ENCODE measurements around the gene MEIS3. TPM values are rescaled to one million over a fixed set of nuclear protein-coding genes. Genes with fewer than 3 reads are reported as not detected.

Gene MEIS3
- total RNA-seq, 2 experiments from 2014 or later, result 0.47 TPM; not detected in 1

GRCh38 chr19:47408156-47408938, 11.0 kb downstream of the MEIS3 start:
- ChIA-PET POLR2A (no interaction called here), CTCF (no interaction called here)
- ATAC-seq (ENCODE audit: poor library complexity), result no peak
- intact Hi-C loops (cut with DNase I, micrococcal nuclease), result no loop called here
- TF ChIP-seq CTCF (IDR thresholded peaks at IDR 0.05), result no peak
- Histone ChIP-seq H3K27me3 (ENCODE audit: control insufficient read depth in 1 of 2, insufficient read depth in 2 of 2, low read length in 2 of 2) (peaks cover 21 to 33% of the 10 kb centered on the region in 2 experiments), H3K36me3 (ENCODE audit: insufficient read depth, low read length) (no peaks in the 10 kb centered on the region), H3K9me3 (ENCODE audit: control insufficient read depth in 1 of 2, insufficient read depth in 1 of 2, low read length in 2 of 2) (peaks cover 0 to 15% of the 10 kb centered on the region in 2 experiments), H3K4me3 (ENCODE audit: low read length) (no peak overlapping the region), H3K27ac (ENCODE audit: low read depth in 1 of 2, low read length in 2 of 2) (no peak overlapping the region), H3K4me1 (ENCODE audit: insufficient read depth, low read length) (no peaks in the 10 kb centered on the region)
- H3K4me3 Mint-ChIP-seq, result no peak overlapping the region
- H3K9me3 Mint-ChIP-seq, result no peaks in the 10 kb centered on the region
- no peak overlapping the region for H3K27ac Mint-ChIP-seq
- peaks cover 60% of the 10 kb centered on the region for H3K27me3 Mint-ChIP-seq
- H3K36me3 Mint-ChIP-seq (ENCODE audit: low read depth), result no peaks in the 10 kb centered on the region
- DNase-seq, result no peak
- H3K4me1 Mint-ChIP-seq (ENCODE audit: low read depth), result no peaks in the 10 kb centered on the region

- no peak overlapping the region for H3K4me3 ChIP-seq (ENCODE audit: low read length)
- peaks cover 21 to 34% of the 10 kb centered on the region in 2 experiments for H3K27me3 ChIP-seq (ENCODE audit: control insufficient read depth in 1 of 2, insufficient read depth in 2 of 2, low read length in 2 of 2)
- no peaks in the 10 kb centered on the region for H3K4me1 Mint-ChIP-seq (ENCODE audit: low read depth)
- no peaks in the 10 kb centered on the region for H3K4me1 ChIP-seq (ENCODE audit: insufficient read depth, low read length)
- no peaks in the 10 kb centered on the region for H3K9me3 Mint-ChIP-seq
- H3K4me3 Mint-ChIP-seq, result no peak overlapping the region
- CTCF ChIA-PET, result no interaction called here
- H3K36me3 Mint-ChIP-seq (ENCODE audit: low read depth), result no peaks in the 10 kb centered on the region
- no peak for TF ChIP-seq CTCF (IDR thresholded peaks at IDR 0.05)
- DNase-seq (no peak), ATAC-seq (ENCODE audit: poor library complexity) (no peak)
- POLR2A ChIA-PET, result no interaction called here
- intact Hi-C loops (cut with DNase I, micrococcal nuclease), result no loop called here
- peaks cover 0 to 18% of the 10 kb centered on the region in 2 experiments for H3K9me3 ChIP-seq (ENCODE audit: control insufficient read depth in 1 of 2, insufficient read depth in 1 of 2, low read length in 2 of 2)
- H3K27ac ChIP-seq (ENCODE audit: low read depth in 1 of 2, low read length in 2 of 2), result no peak overlapping the region
- peaks cover 57% of the 10 kb centered on the region for H3K27me3 Mint-ChIP-seq
- H3K36me3 ChIP-seq (ENCODE audit: insufficient read depth, low read length), result no peaks in the 10 kb centered on the region
- no peak overlapping the region for H3K27ac Mint-ChIP-seq
These were observed 11.9 kb downstream of the MEIS3 start for GRCh38 chr19:47407417-47407774.

GRCh38 chr19:47406711-47407416, 12.5 kb downstream of the MEIS3 start:
- peaks cover 0 to 18% of the 10 kb centered on the region in 2 experiments for H3K9me3 ChIP-seq (ENCODE audit: control insufficient read depth in 1 of 2, insufficient read depth in 1 of 2, low read length in 2 of 2)
- CTCF ChIA-PET, result no interaction called here
- TF ChIP-seq CTCF (IDR thresholded peaks at IDR 0.05), result no peak
- no peaks in the 10 kb centered on the region for H3K4me1 ChIP-seq (ENCODE audit: insufficient read depth, low read length)
- peaks cover 57% of the 10 kb centered on the region for H3K27me3 Mint-ChIP-seq
- no peaks in the 10 kb centered on the region for H3K9me3 Mint-ChIP-seq
- no peaks in the 10 kb centered on the region for H3K4me1 Mint-ChIP-seq (ENCODE audit: low read depth)
- no peak overlapping the region for H3K4me3 Mint-ChIP-seq
- H3K4me3 ChIP-seq (ENCODE audit: low read length), result no peak overlapping the region
- POLR2A ChIA-PET, result no interaction called here
- H3K36me3 Mint-ChIP-seq (ENCODE audit: low read depth), result no peaks in the 10 kb centered on the region
- ATAC-seq (ENCODE audit: poor library complexity) (no peak), DNase-seq (peak in 2 of 14 experiments; percentile 31 to 37)
- H3K27me3 ChIP-seq (ENCODE audit: control insufficient read depth in 1 of 2, insufficient read depth in 2 of 2, low read length in 2 of 2), result peaks cover 21 to 34% of the 10 kb centered on the region in 2 experiments
- no peaks in the 10 kb centered on the region for H3K36me3 ChIP-seq (ENCODE audit: insufficient read depth, low read length)
- H3K27ac ChIP-seq (ENCODE audit: low read depth in 1 of 2, low read length in 2 of 2), result no peak overlapping the region
- H3K27ac Mint-ChIP-seq, result no peak overlapping the region
- intact Hi-C loops (cut with DNase I, micrococcal nuclease), result no loop called here

Data from CD4-positive, alpha-beta T cell (primary cell).